HL-60 (cell line): ENCODE data around the gene CD99L2.

Source experiments
- DNase-seq, 2 experiments: peaks; one replicate each; pipeline ENCODE4 v3.0.0-alpha.2; 2010 to 2020; ENCODE audit warnings: low read depth in 1 of 2, low spot score in 1 of 2
- H3K27ac ChIP-seq: fragments of 250-450 bp; sonication (Bioruptor Pico); replicated peaks from 2 replicates; pipeline ENCODE4 v1.5.1; 2020; ENCODE audit warnings: mild to moderate bottlenecking, moderate library complexity
- H3K27me3 ChIP-seq: fragments of 250-450 bp; sonication (Bioruptor Pico); 2 replicates; pipeline ENCODE4 v1.5.1; 2021; ENCODE audit warnings: mild to moderate bottlenecking, moderate library complexity; ENCODE audit not compliant: insufficient read depth, poor library complexity, severe bottlenecking
- H3K4me3 ChIP-seq: replicated peaks from 2 replicates; pipeline ENCODE4 v1.5.1; 2011; ENCODE audit warnings: mild to moderate bottlenecking, control low read depth, low read length; ENCODE audit not compliant: insufficient read depth
- GABPA ChIP-seq: IDR thresholded peaks from 2 replicates; pipeline ENCODE4 v1.6.1; 2012; ENCODE audit warnings: low read depth
- POLR2AphosphoS5 ChIP-seq: IDR thresholded peaks from 2 replicates; pipeline ENCODE4 v1.6.1; 2012; ENCODE audit warnings: low read depth
- SPI1 ChIP-seq: IDR thresholded peaks from 2 replicates; pipeline ENCODE4 v1.6.1; 2012; ENCODE audit warnings: low read depth, mild to moderate bottlenecking, borderline replicate concordance
- TF ChIP-seq, protein P1 (sequence below): IDR thresholded peaks from one replicate; pipeline ENCODE4 v1.5.1; 2011; ENCODE audit warnings: low read length, control low read depth, inconsistent platforms; ENCODE audit not compliant: insufficient read depth
- TF ChIP-seq, protein P2 (sequence below): IDR thresholded peaks from 2 replicates; pipeline ENCODE4 v1.6.1; 2012; ENCODE audit warnings: low read depth; ENCODE audit not compliant: insufficient replicate concordance

The CD99L2 gene

DNA sequence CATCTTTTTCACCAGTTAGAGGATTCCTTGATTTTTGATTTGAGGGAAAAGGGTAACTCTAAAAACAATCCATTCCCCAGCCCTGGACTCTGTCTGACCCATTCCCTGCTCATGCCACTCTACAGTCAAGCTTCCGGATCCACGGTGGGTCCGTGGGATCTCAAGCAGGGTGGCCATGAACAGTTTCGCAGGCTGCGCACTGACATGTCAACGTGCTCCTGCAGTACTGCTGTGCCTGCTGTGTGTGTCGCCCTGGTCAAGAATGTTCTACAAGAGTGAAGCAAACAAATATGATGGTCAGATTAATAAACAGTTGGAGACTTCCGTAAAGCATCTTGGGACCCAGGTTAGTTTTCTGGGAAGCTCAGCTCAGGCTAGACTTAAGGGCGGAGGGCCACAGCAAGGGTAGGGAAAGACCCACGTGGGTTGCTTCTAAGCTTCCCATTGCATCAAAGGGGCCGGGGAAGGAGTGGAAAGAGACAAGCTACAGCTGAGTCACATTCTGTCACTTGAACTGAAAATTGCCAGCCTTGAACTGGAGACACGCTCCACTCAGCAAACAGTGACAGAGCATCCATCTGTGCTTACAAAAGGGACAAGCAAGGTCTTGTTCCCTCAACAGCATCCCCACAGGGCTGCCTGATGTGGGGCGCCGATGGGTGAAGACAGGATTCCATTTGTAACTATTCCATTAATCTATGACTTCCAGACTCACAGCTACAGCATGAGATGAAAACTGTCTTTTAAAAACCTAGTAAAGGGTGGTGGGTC lies 123.5 kb downstream of the CD99L2 start:
- H3K4me3 ChIP-seq: no peak overlapping the region
- H3K27ac ChIP-seq: no peak overlapping the region
- H3K27me3 ChIP-seq: no peaks in the 10 kb centered on the region
- no peak for TF ChIP-seq GABPA
- TF ChIP-seq, protein P1, sequence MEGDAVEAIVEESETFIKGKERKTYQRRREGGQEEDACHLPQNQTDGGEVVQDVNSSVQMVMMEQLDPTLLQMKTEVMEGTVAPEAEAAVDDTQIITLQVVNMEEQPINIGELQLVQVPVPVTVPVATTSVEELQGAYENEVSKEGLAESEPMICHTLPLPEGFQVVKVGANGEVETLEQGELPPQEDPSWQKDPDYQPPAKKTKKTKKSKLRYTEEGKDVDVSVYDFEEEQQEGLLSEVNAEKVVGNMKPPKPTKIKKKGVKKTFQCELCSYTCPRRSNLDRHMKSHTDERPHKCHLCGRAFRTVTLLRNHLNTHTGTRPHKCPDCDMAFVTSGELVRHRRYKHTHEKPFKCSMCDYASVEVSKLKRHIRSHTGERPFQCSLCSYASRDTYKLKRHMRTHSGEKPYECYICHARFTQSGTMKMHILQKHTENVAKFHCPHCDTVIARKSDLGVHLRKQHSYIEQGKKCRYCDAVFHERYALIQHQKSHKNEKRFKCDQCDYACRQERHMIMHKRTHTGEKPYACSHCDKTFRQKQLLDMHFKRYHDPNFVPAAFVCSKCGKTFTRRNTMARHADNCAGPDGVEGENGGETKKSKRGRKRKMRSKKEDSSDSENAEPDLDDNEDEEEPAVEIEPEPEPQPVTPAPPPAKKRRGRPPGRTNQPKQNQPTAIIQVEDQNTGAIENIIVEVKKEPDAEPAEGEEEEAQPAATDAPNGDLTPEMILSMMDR: no peak
- TF ChIP-seq, protein P2, sequence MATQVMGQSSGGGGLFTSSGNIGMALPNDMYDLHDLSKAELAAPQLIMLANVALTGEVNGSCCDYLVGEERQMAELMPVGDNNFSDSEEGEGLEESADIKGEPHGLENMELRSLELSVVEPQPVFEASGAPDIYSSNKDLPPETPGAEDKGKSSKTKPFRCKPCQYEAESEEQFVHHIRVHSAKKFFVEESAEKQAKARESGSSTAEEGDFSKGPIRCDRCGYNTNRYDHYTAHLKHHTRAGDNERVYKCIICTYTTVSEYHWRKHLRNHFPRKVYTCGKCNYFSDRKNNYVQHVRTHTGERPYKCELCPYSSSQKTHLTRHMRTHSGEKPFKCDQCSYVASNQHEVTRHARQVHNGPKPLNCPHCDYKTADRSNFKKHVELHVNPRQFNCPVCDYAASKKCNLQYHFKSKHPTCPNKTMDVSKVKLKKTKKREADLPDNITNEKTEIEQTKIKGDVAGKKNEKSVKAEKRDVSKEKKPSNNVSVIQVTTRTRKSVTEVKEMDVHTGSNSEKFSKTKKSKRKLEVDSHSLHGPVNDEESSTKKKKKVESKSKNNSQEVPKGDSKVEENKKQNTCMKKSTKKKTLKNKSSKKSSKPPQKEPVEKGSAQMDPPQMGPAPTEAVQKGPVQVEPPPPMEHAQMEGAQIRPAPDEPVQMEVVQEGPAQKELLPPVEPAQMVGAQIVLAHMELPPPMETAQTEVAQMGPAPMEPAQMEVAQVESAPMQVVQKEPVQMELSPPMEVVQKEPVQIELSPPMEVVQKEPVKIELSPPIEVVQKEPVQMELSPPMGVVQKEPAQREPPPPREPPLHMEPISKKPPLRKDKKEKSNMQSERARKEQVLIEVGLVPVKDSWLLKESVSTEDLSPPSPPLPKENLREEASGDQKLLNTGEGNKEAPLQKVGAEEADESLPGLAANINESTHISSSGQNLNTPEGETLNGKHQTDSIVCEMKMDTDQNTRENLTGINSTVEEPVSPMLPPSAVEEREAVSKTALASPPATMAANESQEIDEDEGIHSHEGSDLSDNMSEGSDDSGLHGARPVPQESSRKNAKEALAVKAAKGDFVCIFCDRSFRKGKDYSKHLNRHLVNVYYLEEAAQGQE: no peak
- no peak for TF ChIP-seq POLR2AphosphoS5
- TF ChIP-seq SPI1: no peak
- DNase-seq: no peak

DNA sequence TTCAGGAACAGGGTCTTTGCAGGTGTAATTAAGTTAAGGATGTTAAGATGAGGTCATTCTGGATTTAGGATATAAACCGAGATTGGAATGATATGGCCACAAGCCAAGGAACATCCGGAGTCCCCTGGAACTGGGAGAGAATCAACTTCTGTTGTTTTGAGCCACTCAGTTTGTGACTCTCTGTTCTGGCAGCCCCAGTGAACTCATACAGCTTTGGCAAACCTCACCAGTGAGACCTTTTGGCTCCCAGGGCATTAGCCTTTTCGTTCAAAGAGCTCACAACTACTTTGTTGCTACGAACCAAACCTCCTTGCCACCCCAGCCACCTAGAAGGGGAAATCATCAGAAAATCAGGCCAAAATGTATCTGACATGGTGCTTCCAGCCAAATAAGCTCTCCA lies 124.8 kb downstream of the CD99L2 start:
- Histone ChIP-seq H3K27me3 (no peaks in the 10 kb centered on the region), H3K27ac (no peak overlapping the region), H3K4me3 (no peak overlapping the region)
- TF ChIP-seq, protein P2: no peak
- no peak for TF ChIP-seq SPI1
- no peak for TF ChIP-seq GABPA
- TF ChIP-seq, protein P1: no peak
- no peak for DNase-seq

DNA sequence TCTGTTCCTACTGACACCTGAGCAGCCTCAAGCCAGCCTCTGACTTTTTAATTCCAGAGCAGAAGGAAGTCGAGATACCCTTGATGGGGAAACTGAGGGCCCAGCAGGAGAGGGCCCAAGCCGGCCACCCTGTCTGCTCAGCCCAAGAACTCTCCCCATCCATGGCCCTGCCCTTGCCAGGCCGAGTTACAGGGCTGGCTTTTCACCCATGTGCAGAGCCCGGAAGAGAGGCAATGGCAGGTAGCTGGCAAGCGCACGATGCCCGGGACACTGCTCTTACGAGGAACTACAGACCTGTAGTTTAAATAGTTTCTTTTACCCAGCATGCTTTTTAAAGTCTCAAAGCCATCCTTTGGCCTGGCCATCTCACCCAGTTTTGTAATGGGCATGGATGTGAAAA lies 125.4 kb downstream of the CD99L2 start:
- no peaks in the 10 kb centered on the region for H3K27me3 ChIP-seq
- H3K4me3 ChIP-seq: no peak overlapping the region
- TF ChIP-seq SPI1: no peak
- TF ChIP-seq, protein P2: no peak
- TF ChIP-seq POLR2AphosphoS5: no peak
- no peak for TF ChIP-seq GABPA
- TF ChIP-seq, protein P1: no peak
- no peak for DNase-seq
- H3K27ac ChIP-seq: no peak overlapping the region
